Kidney capillary endothelial cell (primary cell): ENCODE data around the gene SLC25A25.
"Not testable (repeated sequence)": the region's sequence is repeated elsewhere in the genome, so short reads cannot be mapped to it uniquely, and the experiment has no call there.

Experiments
- DNase-seq: peaks from one replicate; pipeline ENCODE4 v3.0.0-alpha.2; 2018; ENCODE audit warnings: low spot score

SLC25A25 gene

DNA sequence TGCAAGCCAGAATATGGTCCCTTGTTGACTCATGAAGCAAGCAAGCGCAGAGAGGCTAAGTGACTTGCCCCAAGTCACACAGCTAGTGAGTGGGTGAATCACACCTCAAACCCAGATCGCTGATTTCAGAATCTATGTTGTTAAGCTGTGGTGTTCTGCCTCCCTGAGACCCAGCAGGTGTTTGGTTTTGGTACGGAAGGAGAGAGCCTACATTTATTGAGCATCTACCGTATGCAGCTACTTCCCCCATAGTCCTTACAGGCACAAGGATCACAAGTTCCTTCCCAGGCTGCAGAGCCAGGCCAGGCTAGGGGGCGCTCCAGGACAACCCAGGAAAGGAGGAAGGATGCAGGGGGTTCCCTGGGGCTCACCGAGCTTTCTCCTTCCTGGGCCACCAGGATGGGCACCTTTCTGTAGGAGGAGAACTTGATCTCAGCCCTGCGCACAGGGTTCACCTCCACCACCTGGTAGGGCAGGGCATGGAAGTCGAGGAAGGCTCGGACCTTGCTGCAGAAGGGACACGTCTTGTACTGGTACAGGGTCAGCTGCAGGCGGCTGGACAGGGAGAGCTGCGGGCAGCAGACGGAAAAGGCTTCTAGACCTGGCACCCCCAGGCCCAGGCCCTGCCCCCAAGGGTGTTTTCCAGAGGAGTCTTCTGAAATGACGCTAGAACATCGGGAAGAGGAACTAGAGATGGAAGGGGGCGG is 57.0 kb downstream of the SLC25A25 start:
- peak; percentile 34 for DNase-seq

DNA sequence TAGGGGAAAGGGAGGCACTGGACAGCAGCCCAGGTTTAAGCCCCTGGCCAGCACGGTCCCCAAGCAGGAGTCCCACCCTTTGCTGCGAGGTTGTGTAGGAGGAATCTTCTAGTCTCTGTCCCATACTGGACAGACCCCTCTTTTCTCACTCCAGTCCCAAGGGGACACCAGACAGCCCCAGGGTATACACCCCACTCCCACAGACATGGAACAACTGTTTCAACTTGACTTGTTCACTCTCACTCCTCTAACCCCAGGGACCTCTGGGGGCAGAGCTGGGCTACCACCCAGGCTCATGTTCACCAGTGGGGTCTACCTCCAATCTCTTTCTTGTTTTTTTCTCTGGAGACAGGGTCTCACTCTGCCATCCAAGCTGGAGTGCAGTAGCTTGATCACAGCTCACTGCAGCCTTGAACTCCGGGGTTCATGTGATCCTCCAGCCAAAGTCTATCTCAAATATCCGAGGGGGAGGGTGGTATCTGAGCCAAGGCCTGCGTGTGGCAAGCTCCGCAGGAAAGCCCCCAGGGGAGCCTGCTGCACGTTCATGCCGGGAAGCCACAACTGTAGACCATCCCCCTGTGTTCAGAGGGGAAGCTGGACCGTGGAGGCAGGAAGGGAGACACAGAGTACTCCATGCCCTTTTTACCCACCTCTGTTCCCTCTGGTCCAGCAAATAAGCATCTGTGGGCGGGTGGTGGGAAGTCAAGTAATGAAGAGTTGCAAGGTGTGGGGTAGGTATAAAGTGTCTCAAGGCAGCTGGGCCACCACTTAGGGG is 57.7 kb downstream of the SLC25A25 start:
- no peak for DNase-seq

DNA sequence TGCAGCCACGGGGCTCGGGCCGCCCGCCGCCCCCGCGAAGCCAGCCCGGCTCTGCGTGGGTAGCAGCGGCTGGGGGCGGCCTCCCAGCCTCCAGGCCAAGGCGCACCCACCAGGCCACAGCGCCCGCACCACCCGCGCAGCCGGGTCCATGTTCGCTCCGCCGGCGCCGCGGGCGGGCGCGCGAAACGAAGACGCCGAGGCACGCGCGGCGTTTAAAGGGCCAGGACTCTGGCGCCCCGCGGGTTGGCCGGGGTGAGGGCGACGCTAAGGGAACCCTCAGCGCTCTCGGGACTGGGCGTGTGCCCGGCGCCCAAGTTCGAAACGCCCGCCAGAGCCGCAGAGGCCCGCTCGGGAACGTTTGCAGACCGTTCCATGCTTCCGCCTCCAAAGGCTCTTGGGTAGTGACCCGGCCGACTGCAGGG is 59.5 kb downstream of the SLC25A25 start, which contains the start of gene PTGES2:
Gene PTGES2 (minus strand): TSS at position 162 of the 422 bp plus-strand sequence. CDS start 12 bp downstream, at position 150.
- DNase-seq = peak; percentile 75

DNA sequence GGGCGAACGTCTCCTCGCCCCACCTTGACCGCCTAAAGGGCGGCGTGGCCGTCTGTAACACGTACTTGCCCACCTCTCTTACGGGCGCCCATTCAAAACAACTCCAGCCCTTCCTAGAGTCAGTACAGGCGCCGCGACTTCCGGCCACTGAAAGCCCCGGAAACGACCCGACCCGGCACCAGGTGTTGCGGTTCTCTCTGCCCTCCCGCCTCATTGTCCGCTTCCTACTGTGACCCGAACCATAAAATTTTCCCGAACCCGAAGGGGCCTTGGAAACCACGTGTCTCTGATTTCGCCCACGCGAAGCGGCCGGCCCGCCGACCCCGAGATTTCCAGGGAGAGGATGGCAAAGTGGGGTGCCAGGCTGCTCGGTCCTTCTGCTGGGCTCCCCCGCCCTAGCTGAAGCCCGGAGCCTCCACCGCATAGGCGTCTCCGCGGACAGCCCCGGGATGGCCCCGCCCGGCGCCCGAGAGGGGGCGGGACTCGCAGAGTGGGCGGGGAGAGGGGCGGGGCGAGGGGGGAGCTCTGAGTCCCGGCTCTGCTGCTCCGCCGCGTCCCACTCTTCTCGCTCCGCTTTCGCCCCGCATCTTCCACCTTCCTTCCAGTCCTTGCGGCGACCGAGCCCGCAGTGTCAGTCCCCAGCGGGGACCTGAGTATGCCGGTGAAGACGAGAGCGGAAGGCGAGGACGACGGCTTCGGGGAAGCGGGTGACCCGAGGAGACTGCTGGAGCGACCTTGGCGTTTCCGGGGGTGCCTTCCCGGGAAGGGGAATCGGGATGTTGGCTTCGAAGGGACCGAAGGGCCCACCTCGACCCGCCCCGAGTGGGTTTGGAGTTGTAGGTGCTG is 60.2 kb downstream of the SLC25A25 start:
- DNase-seq = peak; percentile 87

DNA sequence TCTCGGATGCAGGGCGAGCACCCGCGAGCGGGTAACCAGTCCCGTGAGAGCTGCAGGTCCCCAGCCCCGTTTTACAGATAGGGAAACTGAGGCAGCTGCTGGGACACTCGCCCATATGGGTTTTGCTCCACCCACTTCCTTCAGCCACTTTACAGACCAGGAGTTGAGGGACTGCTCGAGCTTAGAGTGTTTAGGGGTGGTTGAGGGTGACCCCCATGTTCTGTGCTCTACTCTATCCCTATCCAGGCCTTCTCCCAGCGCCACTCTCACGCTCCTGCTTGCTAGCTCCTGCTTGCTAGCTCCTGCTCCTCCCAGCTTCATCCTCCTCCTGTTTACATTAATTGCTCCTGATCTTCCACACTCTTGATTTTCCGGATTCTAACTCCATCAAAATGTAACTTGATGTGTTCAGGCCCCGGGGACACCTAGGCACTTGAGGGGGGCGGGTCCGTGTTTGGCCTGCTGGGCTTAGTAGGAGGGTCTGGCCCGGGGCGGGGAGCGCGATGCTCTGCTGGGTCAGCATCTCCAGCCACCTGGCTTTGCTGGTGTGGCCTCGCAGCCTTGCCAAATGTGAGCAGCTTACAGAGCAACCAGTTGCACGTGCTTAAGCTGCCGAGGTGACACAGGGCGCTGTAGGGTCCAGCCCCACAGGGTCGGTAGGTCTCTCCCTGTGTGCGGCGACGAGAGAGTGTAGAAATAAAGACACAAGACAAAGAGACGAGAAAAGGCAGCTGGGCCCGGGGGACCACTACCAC is 61.0 kb downstream of the SLC25A25 start:
- DNase-seq = no peak

DNA sequence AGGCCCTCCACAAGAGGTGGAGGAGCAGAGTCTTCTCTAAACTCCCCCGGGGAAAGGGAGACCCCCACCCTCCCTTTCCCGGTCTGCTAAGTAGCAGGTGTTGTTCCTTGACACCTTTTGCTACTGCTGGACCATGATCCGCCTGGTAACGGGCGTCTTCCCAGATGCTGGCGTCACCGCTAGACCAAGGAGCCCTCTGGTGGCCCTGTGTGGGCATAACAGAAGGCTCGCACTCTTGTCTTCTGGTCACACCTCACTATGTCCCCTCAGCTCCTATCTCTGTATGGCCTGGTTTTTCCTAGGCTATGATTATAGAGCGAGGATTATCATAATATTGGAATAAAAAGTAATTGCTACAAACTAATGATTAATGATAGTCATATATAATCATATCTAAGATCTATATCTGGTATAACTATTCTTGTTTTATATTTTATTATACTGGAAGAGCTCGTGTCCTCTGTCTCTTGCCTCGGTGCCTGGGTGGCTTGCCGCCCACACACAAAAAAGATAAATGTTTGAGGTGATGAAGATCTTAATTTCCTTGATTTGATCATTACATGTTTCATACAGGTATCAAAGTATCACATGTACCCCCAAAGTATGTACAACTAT is 62.1 kb downstream of the SLC25A25 start:
- not testable (repeated sequence) for DNase-seq

DNA sequence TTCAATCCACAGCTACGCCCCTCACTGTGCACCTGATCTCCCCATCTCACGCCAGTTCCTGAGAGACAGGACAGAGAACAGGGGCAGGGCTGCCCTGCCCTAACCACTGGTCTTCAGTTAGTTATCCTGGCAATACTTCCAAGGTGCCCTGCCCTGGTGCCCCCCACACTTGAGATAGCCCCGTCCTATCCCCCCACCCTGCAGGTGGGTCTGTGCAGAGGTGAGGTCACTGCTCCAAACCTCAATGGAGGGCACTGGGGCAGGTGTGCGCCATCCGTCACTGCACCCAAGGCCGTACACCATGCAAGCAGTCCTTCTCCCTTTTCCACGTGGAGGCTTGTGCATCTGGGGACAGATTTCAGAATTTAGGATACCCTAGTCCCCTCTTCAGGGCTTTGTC is 62.6 kb downstream of the SLC25A25 start:
- not testable (repeated sequence) for DNase-seq

DNA sequence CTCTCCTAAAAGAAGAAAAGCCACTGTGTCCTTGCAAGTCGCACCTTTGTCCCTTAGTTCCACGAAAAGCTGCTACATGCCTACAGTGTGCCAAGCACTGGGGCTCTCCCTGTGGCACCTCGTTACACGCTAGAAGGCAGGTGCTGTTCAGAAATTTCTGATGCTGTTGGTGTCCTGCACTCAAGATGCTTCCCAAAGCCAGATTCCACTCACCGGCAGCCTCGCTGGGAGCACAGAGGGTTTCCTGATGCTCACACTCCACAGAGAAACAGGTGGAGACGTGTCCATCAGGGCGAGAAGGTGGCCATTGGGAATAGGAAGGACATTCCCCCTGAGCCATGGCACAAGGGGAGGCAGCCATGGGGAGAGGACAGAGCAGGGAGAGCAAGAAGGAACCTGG is 63.3 kb downstream of the SLC25A25 start:
- DNase-seq = not testable (repeated sequence)

DNA sequence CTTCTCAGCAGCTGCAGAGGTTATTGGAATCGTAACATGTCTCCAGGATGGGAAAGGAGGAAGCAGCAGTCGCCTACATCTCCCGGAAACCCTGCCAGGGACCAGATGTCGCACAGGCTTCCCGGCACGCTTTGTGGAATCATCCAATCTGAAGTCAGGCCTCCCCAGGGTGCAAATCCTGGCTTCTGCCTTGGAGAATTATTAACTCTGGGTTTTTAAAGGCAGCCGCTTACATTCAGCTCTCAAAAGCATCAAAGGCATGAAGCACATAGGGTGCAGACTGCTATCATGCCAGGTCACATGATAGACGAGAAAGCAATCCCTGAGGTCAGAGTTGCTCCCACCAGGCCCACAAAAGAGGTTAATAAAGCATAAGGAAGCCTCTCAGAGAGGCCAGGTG is 64.1 kb downstream of the SLC25A25 start:
- peak; percentile 37 for DNase-seq

DNA sequence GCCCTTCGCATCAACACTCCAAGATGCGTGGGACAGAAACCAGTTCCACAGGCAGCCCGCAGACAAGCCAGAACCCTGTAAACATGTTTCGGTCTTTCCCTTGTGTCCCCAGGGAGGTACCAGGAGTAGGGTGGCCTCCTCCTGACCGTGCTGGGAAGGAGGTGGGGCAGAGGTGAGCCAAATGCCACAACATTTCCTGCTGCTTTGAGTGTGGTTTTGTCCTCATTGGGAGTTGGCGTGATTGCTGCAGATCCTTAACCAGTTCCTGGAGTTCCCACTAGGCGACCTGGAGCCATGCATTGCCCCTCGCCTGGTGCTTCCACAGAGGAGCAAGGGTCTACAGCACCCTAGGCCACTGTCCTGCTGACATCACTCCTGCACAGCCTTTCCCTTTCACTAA is 67.5 kb downstream of the SLC25A25 start:
- not testable (repeated sequence) for DNase-seq

DNA sequence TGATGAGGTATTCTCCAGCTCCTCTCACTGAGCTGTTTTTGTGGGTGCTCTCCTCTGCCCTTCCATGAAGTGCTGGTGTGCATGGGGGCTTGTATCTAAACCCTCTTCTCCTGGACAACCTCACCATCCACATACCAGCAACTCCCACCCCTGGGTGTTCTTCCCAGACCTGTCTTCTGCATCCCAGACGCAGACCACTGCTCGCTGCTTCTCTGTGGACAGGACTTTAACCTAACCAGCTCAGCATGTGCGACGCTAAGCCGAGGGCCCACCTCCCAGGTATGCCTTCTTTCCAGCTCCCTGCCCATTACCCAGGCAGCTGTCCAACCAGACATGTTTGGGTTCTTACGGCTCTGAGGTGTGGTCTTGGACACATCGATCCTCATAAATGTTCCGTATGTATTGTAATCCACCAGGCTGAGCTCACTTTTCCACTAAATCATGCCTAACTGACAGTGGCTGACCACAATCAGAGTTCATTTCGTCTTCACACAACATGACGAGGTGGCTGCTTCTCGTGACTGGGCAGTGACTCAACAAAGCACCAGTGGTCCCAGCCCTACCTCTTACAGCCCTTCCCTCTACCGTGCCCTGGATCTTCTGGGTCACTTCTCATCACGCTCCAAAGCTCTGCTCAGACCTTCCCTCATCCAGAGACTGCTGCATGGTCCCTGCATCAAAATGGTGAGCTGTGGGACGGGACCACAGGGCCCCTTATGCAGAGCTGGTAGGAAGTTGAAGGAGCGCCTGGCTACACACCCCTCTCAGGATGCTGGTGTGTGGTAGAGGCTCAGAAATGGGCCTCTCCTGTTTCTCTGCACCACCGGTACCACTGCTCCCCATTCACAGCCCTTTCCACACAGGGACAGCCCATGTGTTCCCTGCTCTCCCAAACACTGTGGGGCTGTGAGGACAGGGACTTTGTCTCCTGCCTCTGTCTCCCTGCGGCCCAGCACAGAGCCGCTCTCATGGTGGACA is 69.1 kb downstream of the SLC25A25 start:
- DNase-seq = no peak

DNA sequence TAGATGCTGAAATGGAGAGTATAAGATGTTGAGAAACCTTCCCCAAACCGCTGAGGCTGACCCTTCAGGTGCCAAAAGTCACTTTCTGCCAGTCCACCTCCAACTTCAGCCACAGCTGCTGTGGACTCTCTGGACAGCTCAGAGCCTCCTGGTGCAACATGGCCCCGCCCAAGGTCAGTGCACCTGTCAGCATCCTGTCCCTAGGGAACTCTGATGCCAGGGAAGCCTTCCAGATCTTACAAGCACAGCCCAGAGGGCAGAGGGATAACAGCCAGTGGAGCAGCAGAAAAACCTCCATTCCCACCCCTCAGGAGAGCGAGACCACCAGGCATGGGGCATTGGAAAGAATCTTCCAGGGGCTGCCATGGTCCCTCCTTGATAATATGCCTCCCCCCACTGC is 70.0 kb downstream of the SLC25A25 start:
- DNase-seq = no peak

DNA sequence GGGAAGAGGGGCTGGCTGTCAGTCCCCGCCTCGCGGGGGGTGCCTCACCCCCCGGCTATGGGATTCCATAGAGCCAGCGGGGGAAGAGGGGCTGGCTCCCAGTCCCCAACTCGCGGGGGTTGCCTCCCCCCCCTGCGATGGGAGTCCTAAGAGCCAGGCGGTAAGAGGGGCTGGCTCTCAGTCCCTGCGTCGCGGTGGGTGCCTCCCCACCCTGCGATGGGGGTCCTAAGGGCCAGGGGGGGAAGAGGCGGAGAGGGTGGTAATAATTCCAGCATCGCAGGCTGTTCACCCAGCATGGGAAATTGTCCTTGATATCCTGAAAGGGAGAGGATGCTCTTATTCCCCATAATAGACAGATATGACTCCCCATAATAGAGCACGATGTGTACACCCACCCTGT is 71.6 kb downstream of the SLC25A25 start:
- DNase-seq = no peak

DNA sequence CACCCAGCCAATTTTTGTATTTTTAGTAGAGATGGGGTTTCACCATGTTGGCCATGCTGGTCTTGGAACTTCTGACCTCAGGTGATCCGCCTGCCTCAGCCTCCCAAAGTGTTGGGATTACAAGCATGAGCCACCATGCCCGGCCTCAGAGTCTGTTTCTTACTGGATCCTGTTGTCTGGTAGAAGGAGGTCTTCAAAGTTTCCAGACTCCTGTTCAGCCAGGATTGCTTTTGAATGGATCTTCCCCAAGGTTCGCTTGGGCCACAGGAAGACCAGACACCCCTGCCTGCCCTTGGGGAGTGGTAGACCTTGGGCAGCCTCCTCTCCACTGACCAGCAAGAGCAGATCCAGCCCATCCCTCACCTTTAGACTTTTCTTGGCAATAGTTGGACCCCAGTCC is 73.6 kb downstream of the SLC25A25 start:
- no peak for DNase-seq

DNA sequence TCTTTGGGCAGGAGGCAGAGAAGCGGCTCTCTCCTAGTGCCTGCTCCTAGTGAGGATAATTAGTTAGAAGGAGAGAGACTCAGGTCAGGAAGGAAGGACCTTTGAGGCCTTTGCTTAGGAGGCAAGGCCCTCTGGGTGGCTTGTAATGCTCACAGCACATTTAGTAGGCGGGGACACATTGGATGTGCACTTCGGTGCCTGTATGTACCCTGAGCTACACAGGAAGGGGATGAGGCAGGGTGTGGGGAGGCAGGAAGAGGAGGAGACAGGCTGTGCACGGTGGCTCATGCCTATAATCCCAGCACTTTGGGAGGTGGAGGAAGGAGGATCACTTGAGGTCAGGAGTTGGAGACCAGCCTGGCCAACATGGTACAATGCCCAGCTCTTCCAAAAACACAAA is 74.0 kb downstream of the SLC25A25 start:
- no peak for DNase-seq

DNA sequence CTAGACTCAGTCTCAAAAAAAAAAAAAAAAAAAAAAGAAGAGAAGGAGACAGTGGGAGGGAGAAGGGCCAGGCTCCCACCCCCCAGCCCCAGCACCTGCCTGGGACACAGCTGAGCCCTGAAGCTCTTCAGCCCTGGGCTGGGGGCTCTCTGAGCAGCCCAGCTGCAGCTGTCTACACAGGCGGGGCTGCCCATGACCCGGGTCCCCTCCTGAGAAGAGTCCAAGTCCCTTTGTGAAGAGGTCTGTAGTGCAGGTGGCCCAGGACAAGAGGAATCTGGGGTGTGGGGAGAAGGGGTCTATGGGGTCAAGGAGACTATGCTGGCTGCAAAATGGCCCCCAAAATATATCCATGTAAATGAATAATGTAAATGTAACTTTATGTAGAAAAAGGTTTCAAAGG is 74.6 kb downstream of the SLC25A25 start:
- DNase-seq = no peak

DNA sequence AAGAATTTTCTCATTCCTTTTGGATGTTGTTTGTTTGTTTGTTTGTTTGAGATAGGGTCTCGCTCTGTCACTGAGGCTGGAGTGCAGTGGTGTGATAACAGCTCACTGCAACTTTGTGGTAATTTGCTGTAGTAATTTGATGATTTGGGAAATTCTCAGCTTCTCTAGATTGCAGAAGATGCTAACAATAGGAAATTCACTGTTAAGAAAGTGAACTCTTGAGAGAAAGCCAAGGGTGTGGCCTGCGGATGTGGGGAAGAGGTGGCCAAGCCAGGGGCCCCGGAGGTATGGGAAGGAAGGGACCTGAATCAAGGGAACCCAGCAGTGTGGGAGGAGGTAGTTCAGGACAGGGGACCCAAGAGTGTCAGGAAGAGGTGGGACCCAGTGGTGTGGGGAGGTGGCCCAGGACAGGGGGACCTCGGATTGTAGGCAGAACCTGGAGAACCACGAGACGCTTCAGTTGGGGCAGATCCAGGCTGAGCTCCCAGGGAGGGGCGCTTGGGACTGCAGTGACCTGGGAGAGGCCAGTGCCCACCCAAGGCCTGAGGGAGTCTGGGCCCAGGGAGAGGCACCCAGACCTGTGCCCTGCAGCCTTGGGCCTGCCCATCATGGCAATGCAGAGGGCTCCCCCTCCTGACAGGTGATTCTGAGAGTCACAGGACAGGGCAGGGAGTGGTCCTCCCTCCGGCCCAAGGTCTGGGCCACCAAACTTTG is 75.7 kb downstream of the SLC25A25 start:
- no peak for DNase-seq

DNA sequence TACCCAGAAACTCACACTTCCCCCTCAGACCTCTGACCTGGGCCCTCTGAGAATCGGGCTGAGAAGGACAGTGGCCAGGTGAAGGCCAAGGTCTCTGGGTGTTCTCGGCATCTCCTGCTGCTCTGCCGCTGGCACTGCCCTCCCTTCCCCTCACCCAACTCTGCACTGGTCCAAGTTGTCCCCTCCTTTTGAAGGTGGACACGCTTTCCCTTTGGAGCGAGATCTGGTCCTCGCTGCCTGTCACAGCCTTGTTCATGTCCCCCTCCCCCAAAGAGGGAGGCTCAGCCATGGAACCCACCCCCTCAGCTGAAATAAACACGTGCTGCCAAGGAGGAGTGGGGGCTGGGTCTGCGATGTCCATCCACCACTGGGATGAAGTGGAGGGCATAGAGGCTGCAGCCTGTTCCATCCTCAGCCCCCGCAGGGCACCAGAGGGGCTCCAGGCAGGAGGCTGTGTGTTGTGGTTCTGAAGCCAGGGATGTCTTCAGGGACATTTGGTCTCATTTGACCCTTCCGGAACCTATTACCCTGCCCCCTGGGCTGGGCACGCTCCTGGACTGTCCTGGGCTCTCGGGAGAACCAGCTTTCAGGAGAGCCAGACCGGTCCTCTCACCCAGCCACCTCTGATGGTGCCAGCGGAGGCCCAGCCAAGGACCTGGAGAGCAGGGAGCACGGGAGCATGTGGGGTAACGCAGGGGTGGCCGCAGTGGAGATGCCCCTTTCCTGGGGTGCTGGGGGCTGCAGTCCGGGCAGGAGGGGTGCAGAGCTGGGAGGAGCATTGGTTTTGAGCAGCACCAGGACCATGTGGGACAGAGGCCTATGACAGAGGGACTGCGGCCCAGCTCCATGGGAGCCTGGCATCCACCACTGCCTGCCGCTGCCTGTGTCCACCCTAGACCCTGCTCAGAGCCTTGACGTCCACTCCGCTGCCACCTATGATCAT is 76.5 kb downstream of the SLC25A25 start:
- no peak for DNase-seq
